ENCODE data around the gene ROS1.

The ROS1 gene

GRCh38 chr6:117329926-117330325 lies 95.8 kb downstream of the ROS1 start:
- no peaks in the 10 kb centered on the region; the same call in 1 of the 2 replicates for H3K9me3 ChIP-seq (ENCODE audit: insufficient read depth, low read depth, low read length)
- no peaks in the 10 kb centered on the region for H3K36me3 ChIP-seq (ENCODE audit: insufficient read depth, low read depth, low read length)
- H3K27me3 ChIP-seq (ENCODE audit: insufficient read depth, low read length): no peaks in the 10 kb centered on the region
- no peaks in the 10 kb centered on the region for H3K4me1 ChIP-seq (ENCODE audit: insufficient read depth, low read length)
- no peak overlapping the region for H3K27ac ChIP-seq (ENCODE audit: low read length)
- no peak overlapping the region for H3K9ac ChIP-seq (ENCODE audit: low read depth, low read length)
- no peak overlapping the region for H3K4me3 ChIP-seq (ENCODE audit: low read length)

DNA sequence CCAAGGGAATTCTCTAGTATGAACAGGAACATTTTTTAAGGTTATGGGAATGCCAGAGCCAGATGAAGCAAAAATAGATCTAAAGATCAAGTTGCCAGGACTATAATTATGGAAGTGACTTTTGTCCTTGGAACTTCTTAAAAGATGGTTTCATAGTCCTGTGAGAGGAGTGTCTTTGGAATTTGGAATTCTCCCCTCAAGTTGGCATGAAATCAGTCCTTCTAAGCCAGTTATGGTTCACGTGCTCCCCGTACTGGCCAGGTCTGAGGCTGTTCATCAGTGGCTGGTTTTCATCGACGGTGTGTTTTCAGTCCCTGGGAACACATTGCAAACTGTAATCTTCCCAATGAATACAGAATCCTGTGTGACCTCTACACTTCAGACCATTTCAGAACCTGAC lies 97.2 kb downstream of the ROS1 start:
- Histone ChIP-seq H3K9ac (ENCODE audit: low read depth, low read length) (no peak overlapping the region), H3K9me3 (ENCODE audit: insufficient read depth, low read depth, low read length) (no peaks in the 10 kb centered on the region; the same call in 1 of the 2 replicates), H3K27ac (ENCODE audit: low read length) (no peak overlapping the region), H3K36me3 (ENCODE audit: insufficient read depth, low read depth, low read length) (no peaks in the 10 kb centered on the region), H3K27me3 (ENCODE audit: insufficient read depth, low read length) (no peaks in the 10 kb centered on the region), H3K4me1 (ENCODE audit: insufficient read depth, low read length) (no peaks in the 10 kb centered on the region), H3K4me3 (ENCODE audit: low read length) (no peak overlapping the region)

- H3K4me1 ChIP-seq (ENCODE audit: insufficient read depth, low read length): no peaks in the 10 kb centered on the region
- H3K9me3 ChIP-seq (ENCODE audit: insufficient read depth, low read depth, low read length): no peaks in the 10 kb centered on the region; the same call in 1 of the 2 replicates
- no peaks in the 10 kb centered on the region for H3K36me3 ChIP-seq (ENCODE audit: insufficient read depth, low read depth, low read length)
- H3K4me3 ChIP-seq (ENCODE audit: low read length): no peak overlapping the region
- H3K9ac ChIP-seq (ENCODE audit: low read depth, low read length): no peak overlapping the region
- no peaks in the 10 kb centered on the region for H3K27me3 ChIP-seq (ENCODE audit: insufficient read depth, low read length)
- H3K27ac ChIP-seq (ENCODE audit: low read length): no peak overlapping the region
These were observed 97.7 kb downstream of the ROS1 start for GRCh38 chr6:117328005-117328389.

- no peaks in the 10 kb centered on the region for H3K36me3 ChIP-seq (ENCODE audit: insufficient read depth, low read depth, low read length)
- no peaks in the 10 kb centered on the region for H3K4me1 ChIP-seq (ENCODE audit: insufficient read depth, low read length)
- no peaks in the 10 kb centered on the region for H3K27me3 ChIP-seq (ENCODE audit: insufficient read depth, low read length)
- H3K9ac ChIP-seq (ENCODE audit: low read depth, low read length): no peak overlapping the region
- H3K9me3 ChIP-seq (ENCODE audit: insufficient read depth, low read depth, low read length): no peaks in the 10 kb centered on the region; the same call in 1 of the 2 replicates
- no peak overlapping the region for H3K4me3 ChIP-seq (ENCODE audit: low read length)
- no peak overlapping the region for H3K27ac ChIP-seq (ENCODE audit: low read length)
These were observed 98.4 kb downstream of the ROS1 start for GRCh38 chr6:117327149-117328004.

- H3K4me1 ChIP-seq (ENCODE audit: insufficient read depth, low read length): no peaks in the 10 kb centered on the region
- H3K9ac ChIP-seq (ENCODE audit: low read depth, low read length): no peak overlapping the region
- H3K27ac ChIP-seq (ENCODE audit: low read length): no peak overlapping the region
- H3K36me3 ChIP-seq (ENCODE audit: insufficient read depth, low read depth, low read length): no peaks in the 10 kb centered on the region
- H3K27me3 ChIP-seq (ENCODE audit: insufficient read depth, low read length): no peaks in the 10 kb centered on the region
- H3K9me3 ChIP-seq (ENCODE audit: insufficient read depth, low read depth, low read length): no peaks in the 10 kb centered on the region
- H3K4me3 ChIP-seq (ENCODE audit: low read length): no peak overlapping the region
These were observed 99.3 kb downstream of the ROS1 start for GRCh38 chr6:117326396-117326795.

DNA sequence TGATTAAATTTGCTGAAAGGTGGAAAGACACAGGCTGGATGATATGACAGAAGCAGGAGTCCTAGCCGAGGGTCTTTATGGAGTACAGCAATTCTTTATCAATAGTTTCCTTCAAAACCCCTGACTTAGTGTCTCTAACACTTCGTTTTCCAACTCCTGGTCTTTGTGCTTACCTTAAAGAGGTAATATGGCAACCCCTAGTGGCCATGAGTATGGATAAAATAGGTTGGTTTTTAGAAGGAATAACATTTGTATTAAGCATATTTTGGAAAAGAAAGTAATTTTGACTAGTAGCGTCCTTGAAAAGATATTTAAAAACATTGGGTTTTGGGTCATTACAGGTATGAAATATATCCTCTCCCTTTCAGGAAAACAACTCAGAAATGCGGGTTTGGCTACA lies 108.5 kb downstream of the ROS1 start:
- peaks cover 4% of the 10 kb centered on the region; the same call in 1 of the 2 replicates for H3K4me1 ChIP-seq (ENCODE audit: insufficient read depth, low read length)
- H3K4me3 ChIP-seq (ENCODE audit: low read length): no peak overlapping the region
- no peak overlapping the region for H3K9ac ChIP-seq (ENCODE audit: low read depth, low read length)
- H3K9me3 ChIP-seq (ENCODE audit: insufficient read depth, low read depth, low read length): no peaks in the 10 kb centered on the region
- H3K36me3 ChIP-seq (ENCODE audit: insufficient read depth, low read depth, low read length): no peaks in the 10 kb centered on the region
- no peaks in the 10 kb centered on the region for H3K27me3 ChIP-seq (ENCODE audit: insufficient read depth, low read length)
- H3K27ac ChIP-seq (ENCODE audit: low read length): no peak overlapping the region

- no peak overlapping the region for H3K27ac ChIP-seq (ENCODE audit: low read length)
- no peaks in the 10 kb centered on the region; the same call in 1 of the 2 replicates for H3K4me1 ChIP-seq (ENCODE audit: insufficient read depth, low read length)
- no peaks in the 10 kb centered on the region for H3K9me3 ChIP-seq (ENCODE audit: insufficient read depth, low read depth, low read length)
- H3K9ac ChIP-seq (ENCODE audit: low read depth, low read length): no peak overlapping the region
- H3K4me3 ChIP-seq (ENCODE audit: low read length): no peak overlapping the region
- H3K27me3 ChIP-seq (ENCODE audit: insufficient read depth, low read length): no peaks in the 10 kb centered on the region
- H3K36me3 ChIP-seq (ENCODE audit: insufficient read depth, low read depth, low read length): no peaks in the 10 kb centered on the region
These were observed 114.0 kb downstream of the ROS1 start for GRCh38 chr6:117311726-117312125.

DNA sequence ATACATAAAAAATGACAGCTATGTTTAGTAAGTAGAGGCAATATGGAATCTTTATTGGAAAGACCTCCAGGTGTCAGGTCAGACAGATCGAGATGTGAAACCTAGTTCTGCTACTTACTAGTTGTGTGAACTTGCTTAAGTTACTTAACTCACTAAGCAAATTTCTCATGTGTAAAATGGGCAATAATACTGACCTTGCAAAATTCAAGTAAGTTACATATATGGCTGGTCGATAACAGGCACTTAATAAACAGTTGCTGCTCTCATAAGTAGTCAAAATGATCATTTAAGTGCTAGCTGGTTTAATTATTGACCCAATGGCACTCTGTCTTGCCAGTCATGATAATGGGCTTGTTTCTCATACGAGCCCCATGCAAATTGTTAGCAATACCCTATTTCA lies 114.4 kb downstream of the ROS1 start:
- Histone ChIP-seq H3K36me3 (ENCODE audit: insufficient read depth, low read depth, low read length) (no peaks in the 10 kb centered on the region), H3K27me3 (ENCODE audit: insufficient read depth, low read length) (no peaks in the 10 kb centered on the region), H3K27ac (ENCODE audit: low read length) (no peak overlapping the region), H3K9ac (ENCODE audit: low read depth, low read length) (no peak overlapping the region), H3K4me1 (ENCODE audit: insufficient read depth, low read length) (no peaks in the 10 kb centered on the region; the same call in 1 of the 2 replicates), H3K4me3 (ENCODE audit: low read length) (no peak overlapping the region), H3K9me3 (ENCODE audit: insufficient read depth, low read depth, low read length) (no peaks in the 10 kb centered on the region)

- Histone ChIP-seq H3K9ac (ENCODE audit: low read depth, low read length) (no peak overlapping the region), H3K36me3 (ENCODE audit: insufficient read depth, low read depth, low read length) (no peaks in the 10 kb centered on the region)
These were observed 116.1 kb downstream of the ROS1 start for GRCh38 chr6:117309611-117310010.

DNA sequence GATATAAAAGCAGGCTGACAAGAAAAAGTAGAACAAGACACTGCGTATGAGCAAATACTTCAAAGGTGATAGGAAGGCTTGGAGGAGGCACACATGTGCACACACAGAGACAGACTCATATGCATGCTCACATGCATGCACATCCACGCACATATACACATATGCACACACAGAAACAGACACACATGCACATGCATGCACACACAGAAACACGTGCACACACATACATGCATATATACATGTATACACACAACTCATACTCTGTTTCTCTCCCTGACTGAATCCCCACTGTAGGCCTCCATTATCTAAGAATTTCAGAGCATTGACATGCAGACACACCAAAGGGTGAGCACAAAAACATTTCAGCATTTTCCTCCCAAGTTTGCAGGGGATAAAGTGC lies 116.7 kb downstream of the ROS1 start:
- Histone ChIP-seq H3K4me1 (ENCODE audit: insufficient read depth, low read length) (no peaks in the 10 kb centered on the region; the same call in 1 of the 2 replicates), H3K9ac (ENCODE audit: low read depth, low read length) (no peak overlapping the region), H3K27ac (ENCODE audit: low read length) (no peak overlapping the region), H3K27me3 (ENCODE audit: insufficient read depth, low read length) (no peaks in the 10 kb centered on the region), H3K9me3 (ENCODE audit: insufficient read depth, low read depth, low read length) (no peaks in the 10 kb centered on the region), H3K36me3 (ENCODE audit: insufficient read depth, low read depth, low read length) (no peaks in the 10 kb centered on the region), H3K4me3 (ENCODE audit: low read length) (no peak overlapping the region)

More at GRCh38 chr6:117309611-117310010, 116.1 kb downstream of the ROS1 start:
- Histone ChIP-seq H3K4me1 (ENCODE audit: insufficient read depth, low read length) (no peaks in the 10 kb centered on the region; the same call in 1 of the 2 replicates), H3K9me3 (ENCODE audit: insufficient read depth, low read depth, low read length) (no peaks in the 10 kb centered on the region), H3K27me3 (ENCODE audit: insufficient read depth, low read length) (no peaks in the 10 kb centered on the region), H3K27ac (ENCODE audit: low read length) (no peak overlapping the region), H3K4me3 (ENCODE audit: low read length) (no peak overlapping the region)

- no peaks in the 10 kb centered on the region for H3K9me3 ChIP-seq (ENCODE audit: insufficient read depth, low read depth, low read length)
- no peak overlapping the region for H3K4me3 ChIP-seq (ENCODE audit: low read length)
These were observed 118.1 kb downstream of the ROS1 start for GRCh38 chr6:117307655-117308054.

GRCh38 chr6:117306227-117306790 lies 119.4 kb downstream of the ROS1 start:
- no peaks in the 10 kb centered on the region for H3K9me3 ChIP-seq (ENCODE audit: insufficient read depth, low read depth, low read length)
- no peak overlapping the region for H3K4me3 ChIP-seq (ENCODE audit: low read length)
- H3K36me3 ChIP-seq (ENCODE audit: insufficient read depth, low read depth, low read length): no peaks in the 10 kb centered on the region
- no peaks in the 10 kb centered on the region for H3K27me3 ChIP-seq (ENCODE audit: insufficient read depth, low read length)
- H3K9ac ChIP-seq (ENCODE audit: low read depth, low read length): no peak overlapping the region
- H3K27ac ChIP-seq (ENCODE audit: low read length): no peak overlapping the region
- no peaks in the 10 kb centered on the region for H3K4me1 ChIP-seq (ENCODE audit: insufficient read depth, low read length)

More at GRCh38 chr6:117307655-117308054, 118.1 kb downstream of the ROS1 start:
- H3K4me1 ChIP-seq (ENCODE audit: insufficient read depth, low read length): no peaks in the 10 kb centered on the region
- no peaks in the 10 kb centered on the region for H3K36me3 ChIP-seq (ENCODE audit: insufficient read depth, low read depth, low read length)
- no peak overlapping the region for H3K9ac ChIP-seq (ENCODE audit: low read depth, low read length)
- no peaks in the 10 kb centered on the region for H3K27me3 ChIP-seq (ENCODE audit: insufficient read depth, low read length)
- no peak overlapping the region for H3K27ac ChIP-seq (ENCODE audit: low read length)
